Ammon's horn (tissue), 1 donor: ENCODE measurements around the gene SFMBT2.

Experiments used
- DNase-seq: peaks from one replicate; pipeline ENCODE4 v3.0.0-alpha.2; 2016; ENCODE audit warnings: low spot score

SFMBT2 gene

GRCh38 chr10:7410862-7411670, at the start of gene SFMBT2:
TSS of gene SFMBT2 (minus strand) at chr10:7411034. CDS start at chr10:7381898, 29,136 bp downstream.
- peak; percentile 73 for DNase-seq

GRCh38 chr10:7460006-7460405, 49.2 kb upstream of the SFMBT2 start:
- no peak for DNase-seq

GRCh38 chr10:7458556-7458955, 47.7 kb upstream of the SFMBT2 start:
- DNase-seq: no peak

GRCh38 chr10:7457478-7458316, 46.9 kb upstream of the SFMBT2 start:
- peak; percentile 42 for DNase-seq

GRCh38 chr10:7449063-7449695, 38.3 kb upstream of the SFMBT2 start:
- no peak for DNase-seq

GRCh38 chr10:7445474-7446185, 34.8 kb upstream of the SFMBT2 start:
- peak; percentile 81 for DNase-seq

- DNase-seq: peak; percentile 89
Measured at GRCh38 chr10:7444551-7445121, 33.8 kb upstream of the SFMBT2 start.

GRCh38 chr10:7443036-7443435, 32.2 kb upstream of the SFMBT2 start:
- no peak for DNase-seq

- no peak for DNase-seq
Measured at GRCh38 chr10:7441403-7442147, 30.7 kb upstream of the SFMBT2 start.

- no peak for DNase-seq
Measured at GRCh38 chr10:7439696-7440095, 28.9 kb upstream of the SFMBT2 start.

- DNase-seq: peak; percentile 54
Measured at GRCh38 chr10:7438196-7438986, 27.6 kb upstream of the SFMBT2 start.

GRCh38 chr10:7436490-7437100, 25.8 kb upstream of the SFMBT2 start:
- DNase-seq: peak; percentile 40

GRCh38 chr10:7435674-7436073, 24.8 kb upstream of the SFMBT2 start:
- no peak for DNase-seq

GRCh38 chr10:7434378-7434777, 23.5 kb upstream of the SFMBT2 start:
- DNase-seq: no peak

GRCh38 chr10:7433861-7434260, 23.0 kb upstream of the SFMBT2 start:
- DNase-seq: no peak

GRCh38 chr10:7432884-7433726, 22.3 kb upstream of the SFMBT2 start:
- DNase-seq: peak; percentile 33

GRCh38 chr10:7428673-7429350, 18.0 kb upstream of the SFMBT2 start:
- DNase-seq: no peak

- DNase-seq: no peak
Measured at GRCh38 chr10:7426349-7426748, 15.5 kb upstream of the SFMBT2 start.
